Hematopoietic multipotent progenitor cell treated with erythropoietin and hydrocortisone succinate and interleukin-3 and kit ligand, for 17 days (in vitro differentiated cells): ENCODE data around the gene CAMK2G.
"Not testable (repeated sequence)": the region's sequence is repeated elsewhere in the genome, so short reads cannot be mapped to it uniquely, and the experiment has no call there.

Experiments
- DNase-seq: peaks from one replicate; pipeline ENCODE4 v3.0.0-alpha.2; 2015; ENCODE audit warnings: low spot score

The CAMK2G gene

GRCh38 chr10:73839276-73839966, 34.9 kb downstream of the CAMK2G start:
- DNase-seq = no peak

GRCh38 chr10:73838827-73839226, 35.5 kb downstream of the CAMK2G start:
- DNase-seq = no peak

- no peak for DNase-seq
Observed at GRCh38 chr10:73838008-73838567, 36.3 kb downstream of the CAMK2G start.

- DNase-seq = no peak
Observed at GRCh38 chr10:73837072-73837471, 37.3 kb downstream of the CAMK2G start.

- DNase-seq = no peak
Observed at GRCh38 chr10:73836427-73836980, 37.9 kb downstream of the CAMK2G start.

- DNase-seq = not testable (repeated sequence)
Observed at GRCh38 chr10:73829090-73829489, 45.3 kb downstream of the CAMK2G start.

- no peak for DNase-seq
Observed at GRCh38 chr10:73828161-73828560, 46.2 kb downstream of the CAMK2G start.

- DNase-seq = no peak
Observed at GRCh38 chr10:73827346-73828089, 46.8 kb downstream of the CAMK2G start.

GRCh38 chr10:73824146-73824725, 50.1 kb downstream of the CAMK2G start:
- no peak for DNase-seq

GRCh38 chr10:73823391-73823790, 51.0 kb downstream of the CAMK2G start:
- no peak for DNase-seq

- no peak for DNase-seq
Observed at GRCh38 chr10:73819513-73820093, 54.8 kb downstream of the CAMK2G start.

GRCh38 chr10:73819081-73819480, 55.3 kb downstream of the CAMK2G start:
- DNase-seq = no peak

GRCh38 chr10:73818402-73818801, 56.0 kb downstream of the CAMK2G start:
- DNase-seq = no peak

GRCh38 chr10:73817826-73818225, 56.5 kb downstream of the CAMK2G start:
- no peak for DNase-seq

GRCh38 chr10:73816917-73817729, 57.2 kb downstream of the CAMK2G start:
- no peak for DNase-seq

- no peak for DNase-seq
Observed at GRCh38 chr10:73815719-73816030, 58.7 kb downstream of the CAMK2G start.

GRCh38 chr10:73814896-73815718, 59.2 kb downstream of the CAMK2G start:
- DNase-seq = no peak

GRCh38 chr10:73814276-73814895, 60.0 kb downstream of the CAMK2G start:
- DNase-seq = no peak

- no peak for DNase-seq
Observed at GRCh38 chr10:73813333-73813732, 61.0 kb downstream of the CAMK2G start.

GRCh38 chr10:73812657-73813056, 61.7 kb downstream of the CAMK2G start:
- no peak for DNase-seq
